Measurements from ENCODE around the gene ITGB1BP2. TPM values are rescaled to one million over a fixed set of nuclear protein-coding genes. Genes with fewer than 3 reads are reported as not detected.
"Not testable (repeated sequence)": the region's sequence is repeated elsewhere in the genome, so short reads cannot be mapped to it uniquely, and the experiment has no call there.

Gene ITGB1BP2
- total RNA-seq, 1 donor from 2014 or later = 2.8 TPM

DNA sequence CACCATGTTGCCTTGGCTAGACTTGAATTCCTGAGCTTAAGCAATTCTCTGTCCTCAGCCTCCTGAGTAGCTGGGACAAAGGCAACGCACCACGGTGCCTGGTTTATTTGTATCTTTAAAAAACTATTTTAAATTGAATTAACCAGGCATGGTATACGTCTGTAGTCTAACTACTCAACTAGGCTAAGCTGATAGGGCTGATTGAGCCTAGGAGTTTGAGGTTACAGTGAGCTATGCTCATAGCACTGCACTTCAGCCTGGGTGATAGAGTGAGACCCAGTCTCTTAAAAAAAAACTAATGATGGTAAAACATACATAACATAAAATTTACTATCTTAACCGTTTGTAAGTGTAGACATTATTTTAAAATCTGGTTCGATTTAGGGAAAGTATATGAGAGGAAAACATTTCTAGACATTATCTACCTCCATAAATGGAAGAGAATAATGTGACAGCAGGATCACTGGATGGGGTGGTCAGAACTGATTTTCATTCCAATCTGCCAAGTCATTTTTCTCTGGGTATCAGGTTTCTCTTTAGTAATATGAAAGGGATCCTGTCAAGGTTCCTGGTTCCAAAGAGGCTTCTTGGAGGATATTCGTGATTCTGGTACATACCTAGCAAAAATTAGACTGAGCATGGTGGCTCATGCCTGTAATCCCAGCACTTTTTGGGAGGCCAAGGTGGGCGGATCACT, 8.7 kb upstream of the ITGB1BP2 start:
- H3K9me3 Mint-ChIP-seq (ENCODE audit: unreplicated experiment) = no peaks in the 10 kb centered on the region
- TF ChIP-seq, protein P1, sequence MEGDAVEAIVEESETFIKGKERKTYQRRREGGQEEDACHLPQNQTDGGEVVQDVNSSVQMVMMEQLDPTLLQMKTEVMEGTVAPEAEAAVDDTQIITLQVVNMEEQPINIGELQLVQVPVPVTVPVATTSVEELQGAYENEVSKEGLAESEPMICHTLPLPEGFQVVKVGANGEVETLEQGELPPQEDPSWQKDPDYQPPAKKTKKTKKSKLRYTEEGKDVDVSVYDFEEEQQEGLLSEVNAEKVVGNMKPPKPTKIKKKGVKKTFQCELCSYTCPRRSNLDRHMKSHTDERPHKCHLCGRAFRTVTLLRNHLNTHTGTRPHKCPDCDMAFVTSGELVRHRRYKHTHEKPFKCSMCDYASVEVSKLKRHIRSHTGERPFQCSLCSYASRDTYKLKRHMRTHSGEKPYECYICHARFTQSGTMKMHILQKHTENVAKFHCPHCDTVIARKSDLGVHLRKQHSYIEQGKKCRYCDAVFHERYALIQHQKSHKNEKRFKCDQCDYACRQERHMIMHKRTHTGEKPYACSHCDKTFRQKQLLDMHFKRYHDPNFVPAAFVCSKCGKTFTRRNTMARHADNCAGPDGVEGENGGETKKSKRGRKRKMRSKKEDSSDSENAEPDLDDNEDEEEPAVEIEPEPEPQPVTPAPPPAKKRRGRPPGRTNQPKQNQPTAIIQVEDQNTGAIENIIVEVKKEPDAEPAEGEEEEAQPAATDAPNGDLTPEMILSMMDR (IDR thresholded peaks at IDR 0.05; ENCODE audit: unreplicated experiment) = no peak
- peaks cover 19% of the 10 kb centered on the region for H3K36me3 Mint-ChIP-seq (ENCODE audit: low read depth, unreplicated experiment)
- no peak for DNase-seq (ENCODE audit: low spot score)
- no peak overlapping the region for H3K27ac Mint-ChIP-seq (ENCODE audit: unreplicated experiment)
- H3K4me1 Mint-ChIP-seq (ENCODE audit: unreplicated experiment) = peaks cover 5% of the 10 kb centered on the region
- peaks cover 1% of the 10 kb centered on the region for H3K27me3 Mint-ChIP-seq (ENCODE audit: unreplicated experiment)
- H3K4me3 Mint-ChIP-seq (ENCODE audit: unreplicated experiment) = no peak overlapping the region

DNA sequence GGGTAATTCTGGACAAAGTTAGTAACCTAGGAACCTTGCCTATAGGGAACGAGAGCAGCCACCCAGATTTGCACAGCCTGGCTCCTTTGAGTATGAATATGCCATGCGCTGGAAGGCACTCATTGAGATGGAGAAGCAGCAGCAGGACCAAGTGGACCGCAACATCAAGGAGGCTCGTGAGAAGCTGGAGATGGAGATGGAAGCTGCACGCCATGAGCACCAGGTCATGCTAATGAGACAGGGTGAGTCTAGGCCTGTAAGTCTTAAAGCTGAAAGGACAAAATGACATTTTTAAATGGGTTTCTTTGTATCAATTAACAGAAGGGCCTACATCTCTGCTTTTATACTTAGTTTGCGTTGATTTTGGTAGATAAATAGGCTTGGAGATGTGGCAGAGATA, 4.7 kb upstream of the ITGB1BP2 start:
- TF ChIP-seq, protein P1 (IDR thresholded peaks at IDR 0.05; ENCODE audit: unreplicated experiment) = no peak
- peaks cover 1% of the 10 kb centered on the region for H3K27me3 Mint-ChIP-seq (ENCODE audit: unreplicated experiment)
- peaks cover 8% of the 10 kb centered on the region for H3K4me1 Mint-ChIP-seq (ENCODE audit: unreplicated experiment)
- H3K9me3 Mint-ChIP-seq (ENCODE audit: unreplicated experiment) = no peaks in the 10 kb centered on the region
- H3K36me3 Mint-ChIP-seq (ENCODE audit: low read depth, unreplicated experiment) = peaks cover 28% of the 10 kb centered on the region
- H3K27ac Mint-ChIP-seq (ENCODE audit: unreplicated experiment) = no peak overlapping the region
- peak overlapping the region; percentile 25 for H3K4me3 Mint-ChIP-seq (ENCODE audit: unreplicated experiment)
- no peak for DNase-seq (ENCODE audit: low spot score)

DNA sequence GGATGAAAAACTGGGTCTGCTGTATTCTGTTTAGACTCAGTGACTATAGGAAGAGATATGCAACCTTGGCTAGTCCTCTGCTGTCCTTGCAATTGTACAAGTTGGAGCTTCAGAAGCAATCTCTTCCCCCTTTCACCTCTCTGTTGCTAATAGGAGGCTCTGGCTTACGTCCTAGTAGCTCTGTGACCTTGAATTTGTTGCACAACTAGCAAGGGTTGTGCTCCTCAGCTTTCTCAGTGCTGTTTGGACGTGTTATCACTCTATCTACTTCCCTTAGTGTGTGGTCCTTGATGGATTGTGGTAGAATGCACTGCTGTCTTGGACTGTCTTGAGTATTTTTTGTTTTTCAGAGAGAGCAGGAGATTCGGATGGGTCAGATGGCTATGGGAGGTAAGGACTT, 3.4 kb upstream of the ITGB1BP2 start:
- H3K4me1 Mint-ChIP-seq (ENCODE audit: unreplicated experiment) = peaks cover 15% of the 10 kb centered on the region
- TF ChIP-seq, protein P1 (IDR thresholded peaks at IDR 0.05; ENCODE audit: unreplicated experiment) = no peak
- H3K27me3 Mint-ChIP-seq (ENCODE audit: unreplicated experiment) = peaks cover 1% of the 10 kb centered on the region
- H3K27ac Mint-ChIP-seq (ENCODE audit: unreplicated experiment) = no peak overlapping the region
- H3K36me3 Mint-ChIP-seq (ENCODE audit: low read depth, unreplicated experiment) = peaks cover 27% of the 10 kb centered on the region
- no peak overlapping the region for H3K4me3 Mint-ChIP-seq (ENCODE audit: unreplicated experiment)
- H3K9me3 Mint-ChIP-seq (ENCODE audit: unreplicated experiment) = no peaks in the 10 kb centered on the region
- no peak for DNase-seq (ENCODE audit: low spot score)

DNA sequence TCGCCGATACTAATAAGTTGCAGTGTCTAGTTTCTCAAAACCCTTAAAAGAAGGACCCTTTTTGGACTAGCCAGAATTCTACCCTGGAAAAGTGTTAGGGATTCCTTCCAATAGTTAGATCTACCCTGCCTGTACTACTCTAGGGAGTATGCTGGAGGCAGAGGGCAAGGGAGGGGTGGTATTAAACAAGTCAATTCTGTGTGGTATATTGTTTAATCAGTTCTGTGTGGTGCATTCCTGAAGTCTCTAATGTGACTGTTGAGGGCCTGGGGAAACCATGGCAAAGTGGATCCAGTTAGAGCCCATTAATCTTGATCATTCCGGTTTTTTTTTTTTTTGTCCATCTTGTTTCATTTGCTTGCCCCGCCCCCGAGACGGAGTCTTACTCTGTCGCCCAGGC, 1.5 kb upstream of the ITGB1BP2 start:
- DNase-seq (ENCODE audit: low spot score); H3K4me3 Mint-ChIP-seq (ENCODE audit: unreplicated experiment); H3K9me3 Mint-ChIP-seq (ENCODE audit: unreplicated experiment); H3K27me3 Mint-ChIP-seq (ENCODE audit: unreplicated experiment); H3K27ac Mint-ChIP-seq (ENCODE audit: unreplicated experiment): not testable (repeated sequence)
- peaks cover 10% of the 10 kb centered on the region for H3K4me1 Mint-ChIP-seq (ENCODE audit: unreplicated experiment)
- H3K36me3 Mint-ChIP-seq (ENCODE audit: low read depth, unreplicated experiment) = peaks cover 28% of the 10 kb centered on the region

DNA sequence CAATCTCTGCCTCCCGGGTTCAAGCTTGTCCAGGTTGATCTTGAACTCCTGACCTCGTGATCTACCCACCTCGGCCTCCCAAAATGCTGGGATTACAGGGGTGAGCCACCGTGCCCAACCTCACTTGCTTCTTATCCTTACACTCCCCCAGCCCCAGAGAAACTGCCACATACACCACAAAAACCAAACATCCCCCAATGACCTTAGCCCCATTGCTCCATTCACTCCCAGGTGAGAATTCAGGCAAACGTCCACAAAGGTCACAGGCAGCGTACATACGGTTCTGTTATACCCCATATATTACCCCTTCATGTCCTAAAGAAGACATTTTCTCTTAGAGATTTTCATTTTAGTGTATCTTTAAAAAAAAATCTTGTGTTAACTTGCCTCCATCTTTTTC, 1.1 kb upstream of the ITGB1BP2 start:
- DNase-seq (ENCODE audit: low spot score); H3K27ac Mint-ChIP-seq (ENCODE audit: unreplicated experiment); H3K9me3 Mint-ChIP-seq (ENCODE audit: unreplicated experiment); H3K4me3 Mint-ChIP-seq (ENCODE audit: unreplicated experiment); H3K27me3 Mint-ChIP-seq (ENCODE audit: unreplicated experiment): not testable (repeated sequence)
- peaks cover 10% of the 10 kb centered on the region for H3K4me1 Mint-ChIP-seq (ENCODE audit: unreplicated experiment)
- H3K36me3 Mint-ChIP-seq (ENCODE audit: low read depth, unreplicated experiment) = peaks cover 28% of the 10 kb centered on the region

DNA sequence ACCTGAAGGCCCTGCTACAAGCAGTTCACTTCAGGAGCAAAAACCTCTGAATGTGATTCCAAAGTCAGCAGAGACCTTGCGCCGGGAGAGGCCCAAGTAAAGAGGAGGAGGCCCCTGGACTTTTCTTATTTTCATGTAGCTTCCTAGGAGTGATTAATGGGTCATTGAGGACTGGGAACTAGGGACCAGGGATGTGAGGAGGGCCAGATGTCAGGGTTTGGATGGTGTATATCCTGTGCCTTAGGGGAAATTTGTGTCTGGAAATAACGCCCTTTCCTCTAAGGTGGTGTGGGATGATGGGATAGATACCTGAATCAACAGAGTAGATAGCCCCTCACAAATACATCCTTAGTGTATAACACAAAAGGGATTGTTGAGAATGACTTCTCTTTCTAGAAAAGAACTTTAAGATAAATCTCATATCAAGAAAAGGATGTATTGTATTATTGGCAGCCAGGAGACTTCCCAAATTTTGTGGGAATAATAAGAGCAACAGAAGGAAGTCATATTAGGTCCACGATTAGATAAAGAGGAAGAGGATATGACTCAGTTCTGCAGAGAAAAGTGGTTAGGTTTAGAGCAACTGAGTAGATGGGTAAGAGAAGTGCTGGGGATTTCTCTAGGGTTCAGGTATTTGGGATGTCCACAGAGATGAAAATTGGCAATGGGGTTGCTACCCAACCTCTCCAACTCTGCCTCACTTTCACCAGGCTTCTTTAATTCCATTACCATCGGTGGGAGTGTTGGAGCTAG, 1.1 kb downstream of the ITGB1BP2 start:
- TF ChIP-seq, protein P1 (IDR thresholded peaks at IDR 0.05; ENCODE audit: unreplicated experiment) = no peak
- Mint-ChIP-seq H3K27ac (ENCODE audit: unreplicated experiment) (no peak overlapping the region), H3K4me3 (ENCODE audit: unreplicated experiment) (no peak overlapping the region), H3K27me3 (ENCODE audit: unreplicated experiment) (no peaks in the 10 kb centered on the region), H3K9me3 (ENCODE audit: unreplicated experiment) (no peaks in the 10 kb centered on the region), H3K4me1 (ENCODE audit: unreplicated experiment) (peaks cover 10% of the 10 kb centered on the region), H3K36me3 (ENCODE audit: low read depth, unreplicated experiment) (peaks cover 22% of the 10 kb centered on the region)
- no peak for DNase-seq (ENCODE audit: low spot score)

Data from endothelial cell (in vitro differentiated cells).